OCI-LY1 (cell line): ENCODE results near the gene C1QTNF2.

Experiments used
- H2AFZ ChIP-seq: fragments of 200-600 bp; sonication (generic), shearing (Covaris generic); 2 replicates; pipeline ENCODE4 v1.6.0; 2014; ENCODE audit warnings: antibody characterized with exemption, mild to moderate bottlenecking, low read length
- H3F3A ChIP-seq: fragments of 200-600 bp; sonication (generic), shearing (Covaris generic); 2 replicates; pipeline ENCODE4 v1.6.0; 2014; ENCODE audit warnings: mild to moderate bottlenecking, antibody characterized with exemption, low read length, moderate library complexity; ENCODE audit not compliant: insufficient read depth
- H3K27ac ChIP-seq: fragments of 200-600 bp; sonication (generic); 2 replicates; pipeline ENCODE4 v1.5.1; 2014; ENCODE audit warnings: low read length, mixed run types, mild to moderate bottlenecking, low read depth; ENCODE audit not compliant: poor library complexity, severe bottlenecking
- H3K27me3 ChIP-seq: fragments of 200-600 bp; sonication (generic); 2 replicates; pipeline ENCODE4 v1.6.0; 2014; ENCODE audit warnings: antibody characterized with exemption, mild to moderate bottlenecking, low read length, moderate library complexity; ENCODE audit not compliant: insufficient read depth
- H3K36me3 ChIP-seq: fragments of 200-600 bp; sonication (generic); 2 replicates; pipeline ENCODE4 v1.6.1; 2014; ENCODE audit warnings: mild to moderate bottlenecking, antibody characterized with exemption, low read length, moderate library complexity, mixed read lengths; ENCODE audit not compliant: insufficient read depth
- H3K4me1 ChIP-seq: fragments of 200-600 bp; sonication (generic); 2 replicates; pipeline ENCODE4 v1.5.1; 2014; ENCODE audit warnings: mild to moderate bottlenecking, low read length, moderate library complexity; ENCODE audit not compliant: insufficient read depth, severe bottlenecking
- H3K4me2 ChIP-seq: fragments of 200-600 bp; sonication (generic), shearing (Covaris generic); 2 replicates; pipeline ENCODE4 v1.6.1; 2014; ENCODE audit warnings: low read length
- H3K4me3 ChIP-seq: fragments of 200-600 bp; sonication (generic); 2 replicates; pipeline ENCODE4 v1.5.1; 2014; ENCODE audit warnings: low read length, low read depth, mild to moderate bottlenecking, mixed read lengths; ENCODE audit not compliant: poor library complexity, severe bottlenecking
- H3K79me2 ChIP-seq: fragments of 200-600 bp; shearing (Covaris generic); 2 replicates; pipeline ENCODE4 v1.6.1; 2016; ENCODE audit warnings: mixed run types, low read length, mixed read lengths; ENCODE audit not compliant: insufficient read depth
- H3K9ac ChIP-seq: fragments of 200-600 bp; sonication (generic), shearing (Covaris generic); 2 replicates; pipeline ENCODE4 v1.6.1; 2014; ENCODE audit warnings: mild to moderate bottlenecking, low read length, mixed read lengths
- H3K9me2 ChIP-seq: fragments of 200-600 bp; sonication (generic), shearing (Covaris generic); 2 replicates; pipeline ENCODE4 v1.6.1; 2014; ENCODE audit warnings: low read depth, mild to moderate bottlenecking, low read length, mixed read lengths
- H3K9me3 ChIP-seq: fragments of 200-600 bp; shearing (Covaris generic); 2 replicates; pipeline ENCODE4 v1.6.1; 2014; ENCODE audit warnings: low read length, mixed read lengths
- H4K20me1 ChIP-seq: fragments of 200-600 bp; sonication (generic), shearing (Covaris generic); 2 replicates; pipeline ENCODE4 v1.6.0; 2016; ENCODE audit warnings: mild to moderate bottlenecking, low read length; ENCODE audit not compliant: insufficient read depth
- EZH2 ChIP-seq: fragments of 200-600 bp; sonication (generic), shearing (Covaris generic); IDR thresholded peaks from 2 replicates; pipeline ENCODE4 v1.8.0; 2017; ENCODE audit warnings: borderline replicate concordance, mixed run types, mild to moderate bottlenecking, antibody characterized with exemption, low read length, moderate library complexity, mixed read lengths
- TF ChIP-seq, protein P1 (sequence below): fragments of 200-600 bp; sonication (generic), shearing (Covaris generic); IDR thresholded peaks from 2 replicates; pipeline ENCODE4 v1.5.1; 2017; ENCODE audit warnings: mild to moderate bottlenecking, antibody characterized with exemption, low read length, moderate library complexity, mixed read lengths

Gene C1QTNF2

DNA sequence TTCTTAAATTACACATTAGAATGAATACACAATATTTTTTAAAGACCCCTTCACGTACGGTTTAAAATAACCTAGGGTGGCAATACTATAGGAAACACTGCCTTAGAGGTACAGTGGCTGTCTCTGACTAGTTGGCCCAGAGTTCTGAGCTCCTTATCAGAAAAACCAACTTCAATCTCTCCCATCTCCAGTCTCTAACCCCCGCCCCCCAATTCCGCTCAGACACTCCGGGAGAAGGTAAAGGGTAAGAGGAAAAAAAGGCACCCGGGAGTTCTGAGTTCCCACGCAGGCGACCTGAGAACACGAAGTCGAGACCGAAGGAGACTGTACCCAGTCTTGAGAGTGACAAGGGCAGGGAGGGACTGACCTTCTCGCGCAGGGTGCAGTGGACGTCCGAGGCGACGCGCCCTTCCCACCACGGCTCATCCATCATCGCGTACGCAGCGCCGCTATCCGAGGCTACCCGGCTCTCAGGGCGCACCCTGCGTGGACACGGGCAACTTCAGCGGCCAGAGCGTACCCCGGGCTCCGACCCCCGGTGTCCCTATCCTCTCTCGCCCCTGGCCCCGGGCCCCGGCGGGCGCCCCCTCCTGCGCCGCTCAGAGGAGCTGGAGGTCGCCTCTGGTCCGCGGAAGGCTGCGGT is 58.8 kb downstream of the C1QTNF2 start:
- no peaks in the 10 kb centered on the region for H3K27me3 ChIP-seq
- H3K9ac ChIP-seq, result no peak overlapping the region
- no peaks in the 10 kb centered on the region for H3K9me3 ChIP-seq
- no peak overlapping the region for H3K27ac ChIP-seq
- no peaks in the 10 kb centered on the region for H3F3A ChIP-seq
- no peak for TF ChIP-seq EZH2
- TF ChIP-seq, protein P1, sequence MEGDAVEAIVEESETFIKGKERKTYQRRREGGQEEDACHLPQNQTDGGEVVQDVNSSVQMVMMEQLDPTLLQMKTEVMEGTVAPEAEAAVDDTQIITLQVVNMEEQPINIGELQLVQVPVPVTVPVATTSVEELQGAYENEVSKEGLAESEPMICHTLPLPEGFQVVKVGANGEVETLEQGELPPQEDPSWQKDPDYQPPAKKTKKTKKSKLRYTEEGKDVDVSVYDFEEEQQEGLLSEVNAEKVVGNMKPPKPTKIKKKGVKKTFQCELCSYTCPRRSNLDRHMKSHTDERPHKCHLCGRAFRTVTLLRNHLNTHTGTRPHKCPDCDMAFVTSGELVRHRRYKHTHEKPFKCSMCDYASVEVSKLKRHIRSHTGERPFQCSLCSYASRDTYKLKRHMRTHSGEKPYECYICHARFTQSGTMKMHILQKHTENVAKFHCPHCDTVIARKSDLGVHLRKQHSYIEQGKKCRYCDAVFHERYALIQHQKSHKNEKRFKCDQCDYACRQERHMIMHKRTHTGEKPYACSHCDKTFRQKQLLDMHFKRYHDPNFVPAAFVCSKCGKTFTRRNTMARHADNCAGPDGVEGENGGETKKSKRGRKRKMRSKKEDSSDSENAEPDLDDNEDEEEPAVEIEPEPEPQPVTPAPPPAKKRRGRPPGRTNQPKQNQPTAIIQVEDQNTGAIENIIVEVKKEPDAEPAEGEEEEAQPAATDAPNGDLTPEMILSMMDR, result no peak
- H3K4me2 ChIP-seq, result no peak overlapping the region
- no peaks in the 10 kb centered on the region for H3K9me2 ChIP-seq
- no peak overlapping the region for H2AFZ ChIP-seq
- no peaks in the 10 kb centered on the region for H4K20me1 ChIP-seq
- no peaks in the 10 kb centered on the region for H3K36me3 ChIP-seq
- H3K79me2 ChIP-seq, result no peaks in the 10 kb centered on the region
- no peak overlapping the region for H3K4me3 ChIP-seq
- no peaks in the 10 kb centered on the region for H3K4me1 ChIP-seq

DNA sequence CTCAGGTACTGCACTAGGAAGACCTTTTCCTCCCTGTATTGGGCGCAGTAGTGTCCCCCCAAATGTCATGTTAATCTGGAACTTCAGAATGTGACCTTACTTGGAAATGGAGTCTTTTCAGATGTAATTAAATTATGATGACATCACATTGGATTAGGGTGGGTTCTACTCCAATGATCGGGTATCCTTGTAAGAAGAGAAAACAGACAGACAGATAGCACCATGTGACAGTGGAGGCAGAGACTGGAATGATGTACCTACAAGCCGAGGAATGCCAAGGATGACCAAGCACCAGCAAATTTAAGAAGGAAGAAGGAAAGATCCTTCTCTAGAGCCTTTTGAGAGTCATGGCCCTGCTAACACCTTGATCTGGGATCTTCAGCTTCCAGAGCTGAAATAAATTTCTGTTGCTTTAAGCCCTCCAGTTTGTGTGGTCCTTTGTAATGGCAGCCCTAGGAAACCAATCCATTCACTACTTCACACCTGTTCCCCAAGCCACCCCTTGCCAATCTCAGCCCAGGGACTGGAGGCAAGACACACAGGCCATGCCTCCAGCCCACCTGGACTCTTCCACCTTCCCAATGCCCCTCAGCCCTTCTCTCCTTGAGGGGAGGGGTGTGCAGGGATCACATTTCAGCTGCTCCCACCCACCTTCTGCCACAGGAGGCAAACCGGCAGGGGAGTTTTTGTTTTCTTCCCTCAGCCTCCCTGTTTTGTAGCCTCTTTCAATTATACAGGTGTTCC is 59.7 kb downstream of the C1QTNF2 start:
- H3F3A ChIP-seq, result no peaks in the 10 kb centered on the region
- H3K9me3 ChIP-seq, result no peaks in the 10 kb centered on the region
- no peaks in the 10 kb centered on the region for H3K36me3 ChIP-seq
- no peaks in the 10 kb centered on the region for H4K20me1 ChIP-seq
- H3K4me1 ChIP-seq, result no peaks in the 10 kb centered on the region
- no peak for TF ChIP-seq EZH2
- TF ChIP-seq, protein P1, result no peak
- H3K27ac ChIP-seq, result no peak overlapping the region
- H3K27me3 ChIP-seq, result no peaks in the 10 kb centered on the region
- no peak overlapping the region for H3K9ac ChIP-seq
- H3K4me2 ChIP-seq, result no peak overlapping the region
- H3K4me3 ChIP-seq, result no peak overlapping the region
- no peaks in the 10 kb centered on the region for H3K79me2 ChIP-seq
- no peaks in the 10 kb centered on the region for H3K9me2 ChIP-seq
- no peak overlapping the region for H2AFZ ChIP-seq

DNA sequence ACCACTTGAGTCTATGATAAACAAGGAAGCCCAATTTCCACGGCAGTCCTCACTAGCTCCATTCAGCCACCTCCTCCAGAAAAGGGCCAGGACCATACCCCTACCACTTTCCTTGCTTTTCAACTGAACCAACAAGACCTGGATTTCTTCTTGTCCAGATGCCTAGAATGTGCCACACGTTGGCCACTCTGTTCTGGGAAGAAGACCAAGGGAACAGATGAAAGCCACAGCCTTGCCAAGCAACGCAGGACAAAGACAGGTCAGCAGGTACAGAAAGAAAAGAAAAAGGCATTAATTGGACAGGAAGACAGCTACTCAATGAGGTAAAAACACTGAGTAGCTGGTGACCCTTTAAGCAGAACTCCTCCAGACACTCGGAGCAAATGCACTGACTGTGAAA is 60.3 kb downstream of the C1QTNF2 start:
- H3K27me3 ChIP-seq, result no peaks in the 10 kb centered on the region
- H3F3A ChIP-seq, result no peaks in the 10 kb centered on the region
- H3K4me1 ChIP-seq, result no peaks in the 10 kb centered on the region
- H3K4me2 ChIP-seq, result no peak overlapping the region
- no peaks in the 10 kb centered on the region for H3K36me3 ChIP-seq
- H3K9ac ChIP-seq, result no peak overlapping the region
- no peak for TF ChIP-seq EZH2
- TF ChIP-seq, protein P1, result no peak
- no peak overlapping the region for H3K27ac ChIP-seq
- no peak overlapping the region for H2AFZ ChIP-seq
- no peaks in the 10 kb centered on the region for H4K20me1 ChIP-seq
- H3K79me2 ChIP-seq, result no peaks in the 10 kb centered on the region
- H3K9me3 ChIP-seq, result no peaks in the 10 kb centered on the region
- H3K4me3 ChIP-seq, result no peak overlapping the region
- H3K9me2 ChIP-seq, result no peaks in the 10 kb centered on the region
